ENCODE data around the gene BBS7. TPM values are rescaled to one million over a fixed set of nuclear protein-coding genes. Genes with fewer than 3 reads are reported as not detected.

Gene BBS7
- total RNA-seq, 3 donors from 2014 or later = 9.4 to 19.6 (median 13.5) TPM

GRCh38 chr4:121822796-121823504 lies 47.3 kb downstream of the BBS7 start:
- Histone ChIP-seq H3K4me1 (ENCODE audit: low read depth) (no peaks in the 10 kb centered on the region), H3K36me3 (ENCODE audit: low read depth) (no peaks in the 10 kb centered on the region), H3K9me3 (no peaks in the 10 kb centered on the region), H3K4me3 (peak overlapping the region; percentile 45)
- TF ChIP-seq CTCF (IDR thresholded peaks at IDR 0.05) = no peak
- DNase-seq = peak in 2 of 3 donors; percentile 32 to 66
- intact Hi-C loops (cut with DNase I, micrococcal nuclease) = no loop called here
- ATAC-seq = peak; percentile 5

DNA sequence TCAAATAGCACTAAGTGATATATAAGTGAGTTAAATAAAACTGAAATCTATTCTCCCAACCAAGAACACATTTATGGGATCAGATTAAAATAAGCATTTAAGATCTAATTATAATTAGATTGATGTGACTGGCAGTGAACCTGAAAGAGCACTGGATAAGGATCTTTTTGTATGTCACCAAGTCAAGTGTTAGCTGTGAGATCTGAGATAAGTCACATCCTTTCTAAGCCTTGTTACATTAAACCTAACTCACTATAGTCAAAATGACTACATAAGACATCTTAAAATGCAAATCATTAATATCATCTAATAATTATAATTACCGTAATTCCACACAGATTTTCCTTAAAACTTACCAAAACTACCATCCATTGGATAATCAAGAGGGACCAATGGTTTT lies 48.2 kb downstream of the BBS7 start:
- TF ChIP-seq CTCF (IDR thresholded peaks at IDR 0.05) = no peak
- Histone ChIP-seq H3K9me3 (no peaks in the 10 kb centered on the region), H3K4me1 (ENCODE audit: low read depth) (no peaks in the 10 kb centered on the region), H3K36me3 (ENCODE audit: low read depth) (no peaks in the 10 kb centered on the region), H3K4me3 (no peak overlapping the region)
- DNase-seq = no peak
- intact Hi-C loops (cut with DNase I, micrococcal nuclease) = no loop called here
- no peak for ATAC-seq

DNA sequence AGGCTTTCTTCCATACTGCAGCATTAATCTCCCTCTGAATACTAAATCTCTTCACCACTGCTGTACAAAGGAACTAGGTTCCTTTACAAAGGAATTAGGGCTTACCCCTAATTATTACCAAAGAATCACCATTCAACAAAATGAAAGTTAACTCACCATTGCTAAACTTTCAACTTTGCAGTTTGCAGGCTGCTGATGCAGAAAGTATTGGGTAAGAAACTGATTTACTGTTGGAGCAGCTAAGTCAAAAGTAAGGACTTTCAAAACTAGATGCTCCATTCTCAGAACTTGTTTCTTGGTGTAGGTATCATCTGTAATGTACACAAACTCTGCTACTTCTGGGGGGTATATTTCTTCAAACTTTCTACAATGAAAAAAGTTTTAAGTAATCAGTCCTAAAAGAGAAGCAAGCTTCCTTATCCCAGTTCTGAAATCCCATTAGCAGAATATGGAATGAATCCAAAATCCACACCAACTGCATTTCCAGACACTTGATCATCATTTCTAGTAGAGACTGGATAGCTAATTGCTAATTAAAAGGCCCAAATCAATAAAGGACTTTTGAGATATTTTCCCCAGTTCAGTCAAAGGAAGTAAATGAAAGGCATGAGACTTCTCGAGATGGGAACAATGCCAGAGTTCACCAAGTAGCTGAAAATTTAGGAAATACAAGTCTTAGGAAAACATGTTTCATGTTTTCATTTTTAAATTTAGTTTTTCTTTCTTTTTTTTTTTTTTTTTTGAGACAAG lies 50.9 kb downstream of the BBS7 start:
- Histone ChIP-seq H3K9me3 (no peaks in the 10 kb centered on the region), H3K4me3 (no peak overlapping the region), H3K36me3 (ENCODE audit: low read depth) (no peaks in the 10 kb centered on the region), H3K4me1 (ENCODE audit: low read depth) (no peaks in the 10 kb centered on the region)
- intact Hi-C loops (cut with DNase I, micrococcal nuclease) = no loop called here
- no peak for TF ChIP-seq CTCF (IDR thresholded peaks at IDR 0.05)
- DNase-seq (no peak), ATAC-seq (no peak)

DNA sequence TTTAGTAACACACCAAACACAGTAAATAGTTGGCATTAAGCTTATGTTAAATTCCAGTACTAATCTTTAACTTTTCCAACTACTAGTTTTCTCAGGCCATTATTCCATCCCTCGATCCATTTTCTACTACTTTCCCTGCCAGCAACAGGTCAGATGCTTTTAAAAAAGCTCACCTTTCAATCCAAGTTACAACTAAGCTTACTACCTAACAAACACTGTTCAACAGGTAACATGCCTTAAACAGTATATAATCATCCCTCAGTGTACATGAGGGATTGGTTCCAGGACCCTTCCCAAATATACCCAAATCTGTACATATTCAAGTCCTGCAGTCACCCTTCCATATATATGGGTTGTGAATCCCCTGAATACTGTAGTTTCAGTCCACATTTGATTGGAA lies 52.1 kb downstream of the BBS7 start:
- no peaks in the 10 kb centered on the region for H3K4me1 ChIP-seq (ENCODE audit: low read depth)
- no peak for TF ChIP-seq CTCF (IDR thresholded peaks at IDR 0.05)
- intact Hi-C loops (cut with DNase I, micrococcal nuclease) = no loop called here
- DNase-seq (no peak), ATAC-seq (no peak)
- H3K9me3 ChIP-seq = no peaks in the 10 kb centered on the region
- H3K36me3 ChIP-seq (ENCODE audit: low read depth) = no peaks in the 10 kb centered on the region
- H3K4me3 ChIP-seq = no peak overlapping the region

GRCh38 chr4:121817701-121818100 lies 52.6 kb downstream of the BBS7 start:
- intact Hi-C loops (cut with DNase I, micrococcal nuclease) = no loop called here
- Histone ChIP-seq H3K36me3 (ENCODE audit: low read depth) (no peaks in the 10 kb centered on the region), H3K4me3 (no peak overlapping the region), H3K9me3 (no peaks in the 10 kb centered on the region), H3K4me1 (ENCODE audit: low read depth) (no peaks in the 10 kb centered on the region)
- DNase-seq (no peak), ATAC-seq (no peak)
- no peak for TF ChIP-seq CTCF (IDR thresholded peaks at IDR 0.05)
